ENCODE measurements around the gene PRDM8. TPM values are rescaled to one million over a fixed set of nuclear protein-coding genes. Genes with fewer than 3 reads are reported as not detected.

The PRDM8 gene
- total and polyA plus RNA-seq, 2 donors (not counting 1 experiment from before 2014, with no cell fraction given): 20.0 to 35.6 TPM

DNA sequence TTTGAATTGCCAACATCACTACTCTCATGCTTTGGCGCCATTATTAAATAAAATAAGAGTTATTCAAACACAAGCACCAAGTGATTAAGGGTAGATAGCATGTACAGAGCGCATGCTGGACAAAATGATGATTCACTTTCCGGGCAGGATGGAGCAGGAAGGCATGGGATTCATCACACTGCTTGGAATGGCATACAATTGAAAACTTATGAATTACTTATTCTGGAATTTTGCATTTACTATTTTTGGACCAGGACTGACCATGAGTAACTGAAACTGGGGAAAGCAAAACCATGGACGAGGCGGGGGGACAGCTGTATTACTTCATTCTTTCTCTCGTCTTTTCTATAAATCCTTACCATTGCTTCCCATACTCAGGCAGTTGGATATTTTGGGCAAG lies 40.7 kb downstream of the PRDM8 start:
- H2AFZ ChIP-seq (ENCODE audit: insufficient read depth, low read depth, low read length, poor library complexity, severe bottlenecking): no peak overlapping the region
- H3K9me3 Mint-ChIP-seq (ENCODE audit: insufficient read depth): no peaks in the 10 kb centered on the region

DNA sequence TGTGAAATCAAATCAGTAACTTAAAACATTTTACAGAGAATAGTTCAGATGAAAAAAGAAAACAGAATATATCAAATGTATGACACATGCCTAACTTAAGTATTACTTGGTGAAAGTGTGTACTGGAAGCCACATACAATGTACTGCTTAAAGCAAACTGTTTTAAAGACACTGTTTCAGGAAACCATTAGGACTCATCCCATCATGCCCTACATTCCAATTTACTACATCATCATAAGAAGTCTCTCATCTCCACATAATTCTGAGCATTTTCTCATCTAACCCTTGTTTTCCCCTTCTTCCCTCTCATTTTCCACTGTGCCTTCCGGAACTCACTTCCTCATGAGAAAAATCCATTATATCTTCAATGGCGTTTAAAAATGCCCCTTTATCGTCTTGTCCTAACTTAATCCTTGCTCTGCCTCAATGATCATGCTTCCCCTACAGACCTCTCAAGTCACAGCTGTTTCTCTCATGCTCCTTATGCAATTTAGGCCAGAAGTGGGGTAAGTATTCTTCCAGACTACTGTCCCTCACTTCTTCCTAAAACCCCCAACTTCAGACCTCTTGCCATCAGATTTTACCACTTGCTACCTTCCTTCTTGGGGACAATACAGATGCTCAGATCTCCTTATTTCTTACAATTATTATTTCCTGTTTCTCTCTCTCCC lies 42.3 kb downstream of the PRDM8 start:
- no peak overlapping the region for H3K27ac ChIP-seq (ENCODE audit: low read length in 2 of 2)
- intact Hi-C loops (cut with micrococcal nuclease): no loop called here
- no peaks in the 10 kb centered on the region for H3K9me3 Mint-ChIP-seq (ENCODE audit: insufficient read depth)
- H3K27me3 ChIP-seq (replicated peaks in 1 of 4; ENCODE audit: control extremely low read depth in 1 of 4, control insufficient read depth in 3 of 4, insufficient read depth in 4 of 4, low read length in 3 of 4): peaks cover 0 to 9% (median 4%) of the 10 kb centered on the region in 4 experiments
- H3K79me2 ChIP-seq (ENCODE audit: control insufficient read depth, insufficient read depth, low read length): no peaks in the 10 kb centered on the region
- WGBS (ENCODE audit: insufficient coverage): 100% methylated on average over 1 of the region's 3 CpGs
- no peak overlapping the region for H3K4me2 ChIP-seq (replicated peaks; ENCODE audit: low read depth, low read length, poor library complexity, severe bottlenecking)
- H3K4me3 Mint-ChIP-seq: no peak overlapping the region
- H3K27me3 Mint-ChIP-seq: peaks cover 10% of the 10 kb centered on the region
- no peak for ATAC-seq (ENCODE audit: low read depth)
- TF ChIP-seq, protein P1, sequence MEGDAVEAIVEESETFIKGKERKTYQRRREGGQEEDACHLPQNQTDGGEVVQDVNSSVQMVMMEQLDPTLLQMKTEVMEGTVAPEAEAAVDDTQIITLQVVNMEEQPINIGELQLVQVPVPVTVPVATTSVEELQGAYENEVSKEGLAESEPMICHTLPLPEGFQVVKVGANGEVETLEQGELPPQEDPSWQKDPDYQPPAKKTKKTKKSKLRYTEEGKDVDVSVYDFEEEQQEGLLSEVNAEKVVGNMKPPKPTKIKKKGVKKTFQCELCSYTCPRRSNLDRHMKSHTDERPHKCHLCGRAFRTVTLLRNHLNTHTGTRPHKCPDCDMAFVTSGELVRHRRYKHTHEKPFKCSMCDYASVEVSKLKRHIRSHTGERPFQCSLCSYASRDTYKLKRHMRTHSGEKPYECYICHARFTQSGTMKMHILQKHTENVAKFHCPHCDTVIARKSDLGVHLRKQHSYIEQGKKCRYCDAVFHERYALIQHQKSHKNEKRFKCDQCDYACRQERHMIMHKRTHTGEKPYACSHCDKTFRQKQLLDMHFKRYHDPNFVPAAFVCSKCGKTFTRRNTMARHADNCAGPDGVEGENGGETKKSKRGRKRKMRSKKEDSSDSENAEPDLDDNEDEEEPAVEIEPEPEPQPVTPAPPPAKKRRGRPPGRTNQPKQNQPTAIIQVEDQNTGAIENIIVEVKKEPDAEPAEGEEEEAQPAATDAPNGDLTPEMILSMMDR (IDR thresholded peaks at IDR 0.05): no peak
- no peak for TF ChIP-seq EZH2 (IDR thresholded peaks at IDR 0.05; ENCODE audit: borderline replicate concordance, insufficient read depth, low read depth, low read length, poor library complexity, severe bottlenecking)
- no peak overlapping the region for H3K27ac Mint-ChIP-seq
- no peak overlapping the region for H2AFZ ChIP-seq (ENCODE audit: insufficient read depth, low read depth, low read length, poor library complexity, severe bottlenecking)
- ChIA-PET POLR2A (no interaction called here), CTCF (no interaction called here)
- H3K4me1 ChIP-seq (ENCODE audit: control insufficient read depth in 2 of 2, insufficient read depth in 2 of 2, low read length in 2 of 2): no peaks in the 10 kb centered on the region
- H3K4me3 ChIP-seq (ENCODE audit: control extremely low read depth in 1 of 5, extremely low read depth in 1 of 5, insufficient read depth in 1 of 5, low read depth in 2 of 5, low read length in 4 of 5): no peak overlapping the region
- H3K4me1 Mint-ChIP-seq: no peaks in the 10 kb centered on the region
- no peak for DNase-seq
- H4K20me1 ChIP-seq (ENCODE audit: control insufficient read depth, insufficient read depth, low read length, poor library complexity, severe bottlenecking): no peaks in the 10 kb centered on the region
- no peaks in the 10 kb centered on the region for H3K36me3 ChIP-seq (replicated peaks in 1 of 2; ENCODE audit: control extremely low read depth in 1 of 2, control insufficient read depth in 1 of 2, extremely low read depth in 1 of 2, insufficient read depth in 2 of 2, low read length in 1 of 2)
- no peaks in the 10 kb centered on the region for H3K9me3 ChIP-seq (ENCODE audit: control extremely low read depth in 1 of 3, control insufficient read depth in 2 of 3, insufficient read depth in 1 of 3, low read length in 2 of 3)
- no peak overlapping the region for H3K9ac ChIP-seq (ENCODE audit: low read length)

More for the DNA sequence above, 40.7 kb downstream of the PRDM8 start:
- peaks cover 5% of the 10 kb centered on the region for H3K27me3 Mint-ChIP-seq
- Histone ChIP-seq H3K9me3 (ENCODE audit: control extremely low read depth in 1 of 3, control insufficient read depth in 2 of 3, insufficient read depth in 1 of 3, low read length in 2 of 3) (no peaks in the 10 kb centered on the region), H3K27ac (ENCODE audit: low read length in 2 of 2) (no peak overlapping the region), H3K4me2 (replicated peaks; ENCODE audit: low read depth, low read length, poor library complexity, severe bottlenecking) (no peak overlapping the region), H3K79me2 (ENCODE audit: control insufficient read depth, insufficient read depth, low read length) (no peaks in the 10 kb centered on the region), H3K36me3 (replicated peaks in 1 of 2; ENCODE audit: control extremely low read depth in 1 of 2, control insufficient read depth in 1 of 2, extremely low read depth in 1 of 2, insufficient read depth in 2 of 2, low read length in 1 of 2) (no peaks in the 10 kb centered on the region), H3K4me1 (ENCODE audit: control insufficient read depth in 2 of 2, insufficient read depth in 2 of 2, low read length in 2 of 2) (no peaks in the 10 kb centered on the region), H3K27me3 (replicated peaks in 1 of 4; ENCODE audit: control extremely low read depth in 1 of 4, control insufficient read depth in 3 of 4, insufficient read depth in 4 of 4, low read length in 3 of 4) (peaks cover 0 to 7% (median 2%) of the 10 kb centered on the region in 4 experiments), H3K4me3 (ENCODE audit: control extremely low read depth in 1 of 5, extremely low read depth in 1 of 5, insufficient read depth in 1 of 5, low read depth in 2 of 5, low read length in 4 of 5) (no peak overlapping the region), H4K20me1 (ENCODE audit: control insufficient read depth, insufficient read depth, low read length, poor library complexity, severe bottlenecking) (no peaks in the 10 kb centered on the region), H3K9ac (ENCODE audit: low read length) (no peak overlapping the region)
- no peak overlapping the region for H3K4me3 Mint-ChIP-seq
- WGBS (ENCODE audit: insufficient coverage): 100% methylated on average over 1 of the region's 6 CpGs
- intact Hi-C loops (cut with micrococcal nuclease): no loop called here
- H3K27ac Mint-ChIP-seq: no peak overlapping the region
- DNase-seq (no peak), ATAC-seq (ENCODE audit: low read depth) (no peak)
- TF ChIP-seq, protein P1 (IDR thresholded peaks at IDR 0.05): no peak
- TF ChIP-seq EZH2 (IDR thresholded peaks at IDR 0.05; ENCODE audit: borderline replicate concordance, insufficient read depth, low read depth, low read length, poor library complexity, severe bottlenecking): no peak
- CTCF ChIA-PET: no interaction called here
- no peaks in the 10 kb centered on the region for H3K4me1 Mint-ChIP-seq
- POLR2A ChIA-PET: no interaction called here
